ENCODE results near the gene ATG7.
"Not testable (repeated sequence)": the region's sequence is repeated elsewhere in the genome, so short reads cannot be mapped to it uniquely, and the experiment has no call there.

Gene ATG7

DNA sequence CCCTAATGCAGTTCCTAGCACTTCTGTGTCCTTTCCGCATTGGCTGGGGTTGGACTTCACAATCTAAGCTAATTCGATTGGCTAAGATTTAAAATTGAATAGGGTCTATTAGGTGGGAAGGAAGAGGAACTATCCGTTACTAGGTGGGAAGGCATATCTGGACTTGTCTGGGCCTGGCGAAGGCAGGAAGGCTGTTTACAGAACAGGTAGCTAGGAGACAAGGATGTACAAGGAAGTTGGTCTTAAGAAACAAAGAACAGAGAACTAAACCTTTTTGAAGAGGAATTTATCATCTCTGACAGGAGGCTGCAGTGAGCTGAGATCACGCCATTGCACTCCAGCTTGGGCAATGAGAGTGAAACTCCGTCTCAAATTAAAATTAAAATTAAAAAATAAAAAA is 17.3 kb upstream of the ATG7 start:
- DNase-seq (ENCODE audit: low read depth): no peak

DNA sequence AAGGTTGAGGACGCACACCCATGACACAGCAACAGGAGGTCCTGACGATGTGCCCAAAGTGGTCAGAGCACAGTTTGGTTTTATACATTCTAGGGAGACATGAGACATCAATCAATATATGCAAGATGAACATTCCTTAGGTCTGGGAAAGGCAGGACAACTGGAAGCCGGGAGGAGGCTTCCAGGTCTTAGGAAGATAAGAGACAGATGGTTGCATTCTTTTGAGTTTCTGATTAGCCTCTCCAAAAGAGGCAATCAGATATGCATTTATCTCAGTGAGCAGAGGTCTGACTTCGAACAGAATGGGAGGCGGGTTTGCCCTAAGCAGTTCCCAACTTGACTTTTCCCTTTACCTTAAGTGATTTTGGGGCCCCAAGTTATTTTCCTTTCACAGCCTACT is 16.7 kb upstream of the ATG7 start:
- DNase-seq (ENCODE audit: low read depth): not testable (repeated sequence)

DNA sequence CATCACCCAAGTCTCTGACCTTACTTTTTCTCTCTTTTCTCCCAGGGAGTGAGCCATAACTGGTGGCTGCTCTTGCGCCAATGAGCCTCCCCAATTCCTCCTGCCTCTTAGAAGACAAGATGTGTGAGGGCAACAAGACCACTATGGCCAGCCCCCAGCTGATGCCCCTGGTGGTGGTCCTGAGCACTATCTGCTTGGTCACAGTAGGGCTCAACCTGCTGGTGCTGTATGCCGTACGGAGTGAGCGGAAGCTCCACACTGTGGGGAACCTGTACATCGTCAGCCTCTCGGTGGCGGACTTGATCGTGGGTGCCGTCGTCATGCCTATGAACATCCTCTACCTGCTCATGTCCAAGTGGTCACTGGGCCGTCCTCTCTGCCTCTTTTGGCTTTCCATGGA is 13.2 kb upstream of the ATG7 start:
- DNase-seq (ENCODE audit: low read depth): no peak

DNA sequence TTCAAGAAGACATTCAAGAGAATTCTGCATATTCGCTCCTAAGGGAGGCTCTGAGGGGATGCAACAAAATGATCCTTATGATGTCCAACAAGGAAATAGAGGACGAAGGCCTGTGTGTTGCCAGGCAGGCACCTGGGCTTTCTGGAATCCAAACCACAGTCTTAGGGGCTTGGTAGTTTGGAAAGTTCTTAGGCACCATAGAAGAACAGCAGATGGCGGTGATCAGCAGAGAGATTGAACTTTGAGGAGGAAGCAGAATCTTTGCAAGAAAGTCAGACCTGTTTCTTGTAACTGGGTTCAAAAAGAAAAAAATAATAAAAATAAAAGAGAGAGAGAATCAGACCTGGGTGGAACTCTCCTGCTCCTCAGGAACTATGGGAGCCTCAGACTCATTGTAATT is 11.7 kb upstream of the ATG7 start:
- DNase-seq (ENCODE audit: low read depth): no peak

DNA sequence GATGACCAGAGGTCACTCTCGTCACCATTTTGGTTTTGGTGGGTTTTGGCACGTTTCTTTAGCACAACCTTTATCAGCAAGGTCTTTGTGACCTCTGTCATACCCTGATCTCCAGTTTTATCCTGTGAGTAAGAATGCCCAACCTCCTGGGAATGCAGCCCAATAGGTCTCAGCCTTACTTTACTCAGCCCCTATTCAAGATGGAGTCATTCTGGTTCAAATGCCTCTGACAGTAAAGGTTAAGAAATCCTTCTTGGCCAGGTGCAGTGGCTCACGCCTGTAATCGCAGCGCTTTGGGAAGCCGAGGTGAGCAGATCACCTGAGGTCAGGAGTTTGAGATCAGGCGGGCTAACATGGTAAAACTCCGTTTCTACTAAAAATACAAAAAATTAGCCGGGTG is 3.2 kb upstream of the ATG7 start:
- no peak for DNase-seq (ENCODE audit: low read depth)

DNA sequence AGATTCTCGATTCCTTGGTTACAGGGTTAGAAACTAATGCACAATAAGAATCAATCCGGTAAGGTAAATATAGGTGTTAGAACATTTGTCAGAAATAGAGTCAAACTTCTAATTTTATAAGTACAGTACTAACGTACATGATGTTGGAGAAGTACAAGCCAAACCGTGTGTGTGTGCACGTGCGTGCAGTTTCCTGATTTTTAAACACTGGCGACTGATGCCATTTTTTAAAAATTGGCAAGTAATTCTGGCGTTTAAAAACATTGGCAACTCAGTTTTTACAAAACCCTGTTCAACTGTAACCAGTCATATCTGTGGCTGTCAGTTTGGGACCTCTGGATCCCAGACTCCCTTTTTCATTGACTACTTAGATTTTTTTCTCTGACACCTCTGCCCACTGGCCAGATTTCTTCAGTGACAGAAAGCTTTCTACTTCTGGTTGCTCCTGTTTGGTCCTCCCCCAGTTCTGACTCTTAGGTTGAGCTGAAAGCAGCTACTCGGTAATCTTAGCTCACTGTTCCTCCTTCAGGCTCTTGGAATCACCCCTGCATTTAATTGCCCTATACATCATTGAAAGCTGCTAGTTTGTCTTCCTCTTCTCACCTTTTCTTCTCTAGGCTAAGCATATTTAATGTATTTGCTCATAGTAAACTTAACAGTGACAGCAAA is 843 bp downstream of the ATG7 start:
- DNase-seq (ENCODE audit: low read depth): no peak

DNA sequence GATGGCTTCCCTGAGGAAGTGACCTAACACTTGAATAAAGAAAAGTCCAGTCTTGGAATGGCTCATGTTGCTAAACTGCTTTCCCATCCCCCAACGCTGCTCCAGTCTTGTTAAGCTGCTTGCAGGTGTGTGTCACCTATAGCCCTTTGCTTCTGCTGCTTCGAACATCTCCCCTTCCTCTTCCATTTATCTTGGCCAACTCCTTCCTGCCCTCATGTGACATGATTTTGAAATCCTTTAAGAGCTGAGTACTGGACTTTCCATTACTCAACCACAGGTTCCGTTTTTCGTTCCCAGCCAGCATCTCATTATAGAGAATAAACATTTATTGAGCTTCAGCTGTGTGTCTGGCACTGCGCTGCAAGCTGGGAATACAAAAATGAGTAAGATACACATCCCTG is 1.7 kb downstream of the ATG7 start:
- DNase-seq (ENCODE audit: low read depth): no peak

DNA sequence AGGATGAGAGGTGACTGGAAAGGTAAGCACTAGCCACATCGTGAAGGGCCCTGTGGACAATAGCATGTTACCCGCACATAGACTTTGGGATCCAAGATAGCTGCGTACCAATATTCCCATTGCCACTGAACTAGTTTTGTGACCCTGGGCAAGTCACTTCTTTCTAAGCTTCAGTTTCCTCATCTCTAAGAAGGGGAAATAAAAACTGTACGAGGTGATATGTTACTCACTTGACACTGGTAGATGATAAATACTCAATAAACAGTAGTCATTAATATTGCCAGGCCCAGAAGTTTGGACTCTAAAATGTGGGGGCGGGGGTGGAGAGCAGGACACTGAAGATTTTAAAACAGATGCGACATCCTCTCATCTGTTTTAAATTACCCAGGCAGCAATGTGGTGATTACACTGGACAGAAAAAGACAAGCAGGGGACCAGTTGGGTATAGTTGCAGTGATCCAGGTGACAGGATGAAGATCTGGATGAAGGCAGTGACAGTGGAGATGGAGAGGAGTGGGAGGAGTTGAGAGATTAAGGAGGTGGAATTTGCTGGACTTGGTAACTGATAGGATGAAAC is 2.5 kb downstream of the ATG7 start:
- DNase-seq (ENCODE audit: low read depth): no peak

DNA sequence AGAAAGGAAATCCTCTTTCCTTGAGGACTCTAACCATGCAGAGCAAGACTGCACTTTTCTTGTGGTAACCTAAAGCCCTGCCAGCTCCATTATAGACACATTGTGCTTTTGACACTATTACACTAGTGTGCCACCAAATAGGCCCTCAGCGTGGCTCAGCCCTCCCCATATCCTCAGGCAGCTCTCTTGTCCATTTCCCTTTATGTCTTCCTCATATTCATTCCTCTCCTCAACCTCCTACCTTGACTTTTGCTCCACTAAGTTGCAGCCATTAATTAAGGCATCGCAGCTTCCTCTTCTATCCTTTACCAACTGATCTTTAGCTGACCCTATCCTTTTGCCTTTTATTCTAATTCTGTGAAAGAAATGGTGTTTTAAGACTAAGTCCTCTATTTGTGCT is 3.7 kb downstream of the ATG7 start:
- DNase-seq (ENCODE audit: low read depth): no peak

DNA sequence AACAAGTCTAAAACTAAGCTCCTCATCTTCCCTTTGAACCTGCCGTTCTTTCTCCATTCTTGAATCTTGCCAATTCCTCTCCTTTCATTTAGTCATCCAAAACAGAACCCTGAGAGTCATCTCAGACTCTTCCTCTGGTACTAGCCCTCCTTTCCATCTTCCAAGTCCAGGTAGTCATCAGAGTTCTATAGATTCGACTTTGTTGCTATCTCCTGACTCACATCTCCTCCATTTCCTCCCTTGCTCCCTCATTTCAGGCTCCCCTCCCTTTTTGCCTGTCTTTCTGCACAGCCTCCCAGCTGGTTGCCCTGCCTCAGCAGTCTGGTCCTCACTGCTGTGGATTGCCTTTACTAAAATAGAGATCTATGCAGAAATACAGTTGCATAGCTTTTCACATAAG is 4.7 kb downstream of the ATG7 start:
- no peak for DNase-seq (ENCODE audit: low read depth)

DNA sequence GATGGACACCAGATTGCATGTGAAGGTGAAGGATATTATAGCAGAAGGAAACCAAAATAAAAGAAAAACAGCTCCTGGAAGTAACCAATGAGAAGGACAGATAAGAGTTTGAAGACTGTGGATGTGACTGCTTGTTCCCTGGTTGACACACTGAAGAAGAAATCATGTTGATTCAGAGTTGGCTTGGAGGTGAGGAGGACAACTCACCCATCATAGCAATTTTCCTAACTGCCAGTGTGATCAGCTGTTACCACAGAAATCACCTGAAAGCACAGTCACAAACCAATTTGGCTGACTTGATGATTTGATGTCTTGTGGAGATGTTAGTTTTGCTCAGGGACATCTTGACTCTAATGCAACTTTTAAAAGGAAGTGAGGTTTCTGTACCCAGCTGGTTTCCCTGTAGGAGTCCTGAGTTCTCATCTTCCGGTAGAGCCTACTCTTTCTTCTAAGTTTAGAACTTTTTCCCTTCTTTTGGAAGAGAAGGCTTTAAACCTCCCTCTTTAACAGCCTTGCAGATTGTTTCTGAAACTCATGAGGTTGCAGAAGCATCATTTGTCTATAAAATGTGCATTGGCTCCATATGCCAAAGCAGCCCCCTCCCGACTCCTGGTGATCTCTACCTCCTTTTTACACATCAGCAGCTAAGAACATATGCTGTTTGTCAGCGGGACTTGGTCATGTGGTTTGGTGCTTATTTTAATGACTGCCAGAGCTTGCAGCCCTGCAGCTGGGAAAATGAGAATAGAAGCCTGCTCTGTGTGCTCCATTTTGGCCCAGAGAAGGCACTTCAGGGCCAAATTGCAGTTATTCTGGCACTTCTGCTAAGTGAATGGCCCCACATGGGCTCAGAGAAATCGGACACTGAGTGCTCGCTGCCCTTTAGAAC is 10.3 kb downstream of the ATG7 start:
- DNase-seq (ENCODE audit: low read depth): no peak

DNA sequence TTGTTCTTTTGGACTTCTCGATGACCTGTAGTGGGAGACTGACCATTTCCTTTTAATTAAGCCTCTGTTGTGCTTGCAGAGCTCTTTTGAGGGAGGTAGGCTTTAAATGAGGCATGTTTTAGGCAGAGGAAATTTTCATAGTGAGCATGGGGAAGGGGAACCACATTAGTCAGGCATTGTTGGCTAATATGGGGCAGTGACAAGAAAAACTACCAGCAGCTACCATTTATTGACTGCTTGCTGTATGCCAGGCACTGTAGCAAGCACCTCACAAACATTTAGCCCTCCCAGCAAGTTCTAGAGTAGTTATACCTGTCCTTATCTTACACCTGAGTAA is 10.9 kb downstream of the ATG7 start:
- no peak for DNase-seq (ENCODE audit: low read depth)

DNA sequence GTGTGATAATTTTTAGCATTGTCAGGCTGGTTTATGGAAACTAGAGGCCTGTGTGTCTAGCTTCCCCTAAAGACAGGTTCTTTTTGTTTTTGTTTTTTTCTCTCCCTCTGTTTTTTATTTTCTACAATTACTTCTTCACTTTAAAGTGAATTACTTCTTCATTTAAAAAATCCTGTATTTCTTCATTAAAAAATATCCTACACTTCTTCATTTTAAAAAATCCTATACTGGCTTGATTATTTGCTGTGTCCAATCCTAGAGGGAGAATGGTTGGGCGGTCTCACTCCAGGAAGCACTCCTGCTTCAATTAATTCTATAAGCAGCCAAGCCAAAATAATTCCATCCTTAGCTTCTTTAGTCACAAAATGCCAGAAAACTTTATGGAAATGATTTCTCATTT is 11.8 kb downstream of the ATG7 start:
- no peak for DNase-seq (ENCODE audit: low read depth)

DNA sequence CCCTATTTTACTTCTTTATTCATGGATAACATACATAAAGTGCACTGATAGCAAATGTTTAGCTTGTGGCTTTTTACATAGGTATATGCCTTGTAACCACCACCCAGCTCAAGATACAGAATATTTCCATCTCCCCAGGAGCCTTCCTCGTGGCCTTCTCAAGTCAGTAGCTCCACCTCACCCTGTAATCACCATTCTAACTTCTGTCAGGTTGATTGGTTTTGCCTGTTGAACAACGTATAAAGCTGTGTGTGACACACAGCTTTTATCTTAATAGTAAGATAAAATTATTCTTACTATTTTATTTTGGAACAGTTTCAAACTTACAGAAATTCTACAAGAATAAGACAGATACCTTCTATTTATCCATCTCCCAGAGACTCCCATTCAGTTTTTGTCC is 13.3 kb downstream of the ATG7 start:
- DNase-seq (ENCODE audit: low read depth): no peak

DNA sequence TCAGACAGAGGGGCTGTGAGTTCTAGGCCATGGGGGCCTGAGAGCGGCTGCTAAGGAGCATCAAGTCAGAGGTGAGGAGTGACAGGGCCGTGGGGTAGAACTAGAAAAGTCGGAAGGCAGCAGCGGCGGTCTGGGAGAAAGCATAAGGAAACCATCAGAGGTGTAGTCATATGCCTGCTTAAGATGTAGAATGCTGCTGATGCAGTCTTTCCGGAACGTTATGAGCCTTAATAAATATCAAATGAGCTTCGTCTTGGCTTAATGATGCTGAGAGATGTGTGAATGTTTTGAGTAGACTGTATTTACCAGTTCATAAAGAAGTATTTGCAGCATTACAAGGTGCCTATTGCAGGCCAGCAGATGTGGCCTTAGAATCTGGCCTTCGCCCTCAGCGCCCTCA is 15.2 kb downstream of the ATG7 start:
- DNase-seq (ENCODE audit: low read depth): no peak

DNA sequence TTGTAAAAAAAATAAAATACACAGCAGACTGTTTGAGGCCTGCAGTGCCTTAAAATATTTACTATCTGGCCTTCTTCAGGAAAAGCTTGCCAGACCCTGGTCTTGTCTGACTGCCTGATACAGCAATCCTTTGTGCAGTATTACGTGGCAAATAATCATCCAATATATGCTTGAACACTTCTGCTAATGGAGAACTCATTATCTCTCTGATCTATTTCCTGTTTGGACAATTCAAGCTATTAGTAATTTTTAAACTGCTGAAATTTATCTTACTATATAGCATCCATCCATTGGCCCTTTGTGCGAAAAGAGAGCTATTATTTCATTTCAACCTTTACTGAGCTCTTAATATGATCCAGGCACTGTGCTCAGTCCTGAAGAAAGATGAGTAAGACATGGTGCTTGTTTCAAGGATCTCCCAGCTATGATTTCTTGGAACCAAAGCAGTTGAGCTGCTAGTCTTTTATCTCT is 15.9 kb downstream of the ATG7 start:
- DNase-seq (ENCODE audit: low read depth): no peak

DNA sequence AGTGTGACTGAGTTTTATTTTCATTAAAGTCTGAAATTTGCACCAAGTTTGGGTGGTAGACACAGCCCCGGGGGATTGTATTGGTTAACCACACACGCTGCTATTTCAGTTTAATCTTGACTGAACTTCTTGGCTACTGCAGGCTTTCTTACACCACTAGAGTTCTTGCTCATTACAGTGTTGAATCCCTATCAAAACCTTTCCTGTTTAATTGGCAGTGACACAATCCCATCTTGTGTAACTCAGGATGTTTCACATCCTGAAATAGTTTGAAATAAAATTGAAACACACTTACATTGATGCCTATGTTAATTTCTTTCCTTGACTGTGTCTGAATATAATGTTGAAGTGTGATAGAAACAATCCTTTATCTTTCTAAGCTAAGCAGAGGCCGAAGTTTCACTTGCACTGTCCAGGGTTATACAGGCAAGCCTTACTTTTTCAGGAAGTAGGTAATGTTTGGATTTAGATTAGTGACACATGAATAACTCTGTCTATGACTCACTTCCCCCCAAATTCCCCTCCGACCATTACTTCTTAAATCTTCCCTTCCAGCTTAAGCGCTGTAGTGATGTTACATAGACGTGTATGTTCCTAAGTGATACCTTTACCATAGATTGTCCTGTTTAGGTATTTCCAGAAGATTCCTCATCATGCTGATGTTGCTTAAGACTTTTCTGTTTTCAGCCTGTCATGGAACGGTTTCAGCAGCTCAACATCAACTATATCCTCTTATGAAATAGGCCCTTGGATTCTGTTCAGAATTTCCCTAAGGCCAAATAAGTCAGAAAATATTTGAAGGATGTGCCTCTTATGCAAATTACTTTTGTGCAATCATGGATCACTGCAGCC is 16.8 kb downstream of the ATG7 start:
- DNase-seq (ENCODE audit: low read depth): no peak

DNA sequence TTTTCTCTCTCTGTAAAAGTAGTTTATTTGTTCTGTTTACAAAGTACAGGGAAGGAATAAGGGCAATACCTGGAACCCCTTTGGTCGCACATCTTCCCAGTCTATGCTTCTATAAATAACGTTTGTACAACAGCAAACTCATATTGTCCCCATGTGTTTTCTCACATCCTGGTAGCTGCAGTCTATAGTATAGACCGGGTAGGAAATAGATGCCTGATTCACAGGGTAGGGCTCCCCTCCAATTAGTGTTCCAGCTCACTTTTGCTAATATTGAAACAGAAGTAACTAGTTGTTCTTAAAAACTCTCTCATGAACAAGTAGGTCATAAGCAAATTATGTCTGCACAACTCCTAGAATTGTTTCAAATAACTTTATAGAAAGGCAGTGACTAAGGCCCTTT is 17.7 kb downstream of the ATG7 start:
- no peak for DNase-seq (ENCODE audit: low read depth)

DNA sequence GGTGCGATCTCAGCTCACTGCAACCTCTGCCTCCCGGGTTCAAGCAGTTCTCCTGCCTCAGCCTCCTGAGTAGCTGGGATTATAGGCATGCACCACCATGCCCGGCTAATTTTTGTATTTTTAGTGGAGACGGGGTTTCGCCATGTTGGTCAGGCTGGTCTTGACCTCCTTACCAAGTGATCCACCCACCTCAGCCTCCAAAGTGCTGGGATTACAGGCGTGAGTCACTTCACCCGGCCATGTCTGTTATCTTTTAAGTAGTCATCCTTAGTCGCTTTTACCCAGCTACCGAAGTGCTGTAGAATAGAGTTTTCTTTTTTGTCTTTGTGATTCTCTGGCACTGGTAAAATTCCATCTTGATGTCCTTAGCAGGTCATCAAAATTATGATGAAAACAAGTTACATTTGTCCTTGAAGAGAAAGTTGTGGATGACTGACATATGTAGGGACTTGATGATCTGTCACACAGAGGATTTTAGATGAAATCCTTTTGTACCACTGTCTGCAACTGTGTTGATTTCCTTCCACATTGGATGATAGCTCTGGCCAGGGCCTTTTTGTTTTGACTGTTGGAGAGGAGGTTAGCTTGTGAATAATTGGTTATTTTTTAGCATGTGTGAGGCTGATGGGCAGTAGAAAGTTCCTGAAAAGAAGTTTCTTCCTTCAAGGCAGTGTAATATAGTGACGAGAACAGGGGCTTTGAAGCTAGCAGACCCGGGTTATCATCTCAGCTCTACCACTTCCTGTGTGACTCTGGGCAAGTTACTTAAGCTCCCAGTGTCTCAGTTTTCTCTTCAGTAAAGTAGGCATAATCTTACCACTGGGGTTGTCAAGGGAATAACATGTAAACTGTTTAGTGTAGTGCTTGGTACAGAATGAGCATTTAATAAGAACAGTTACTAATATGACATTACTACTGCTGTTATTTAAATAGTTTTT is 18.8 kb downstream of the ATG7 start:
- no peak for DNase-seq (ENCODE audit: low read depth)

DNA sequence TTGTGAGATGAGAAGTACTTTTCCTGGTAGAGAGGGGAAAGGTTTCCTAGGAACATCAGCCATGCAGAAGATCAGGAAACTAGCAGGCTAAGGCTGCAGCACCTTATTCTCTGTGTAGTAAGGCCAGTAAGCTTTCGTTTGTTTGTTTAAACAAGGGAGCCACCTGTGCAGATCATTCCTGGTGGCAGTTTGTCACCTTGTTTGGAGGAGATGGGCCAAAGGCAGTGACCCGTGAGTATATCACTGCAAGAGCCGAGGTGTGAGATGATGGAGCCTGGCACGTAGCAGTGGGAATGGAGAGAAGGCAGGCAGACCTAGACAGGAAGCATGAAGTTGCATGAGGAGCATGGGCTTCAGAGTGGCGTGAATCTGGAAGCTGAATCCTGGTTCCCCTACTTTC is 19.6 kb downstream of the ATG7 start:
- DNase-seq (ENCODE audit: low read depth): no peak

DNA sequence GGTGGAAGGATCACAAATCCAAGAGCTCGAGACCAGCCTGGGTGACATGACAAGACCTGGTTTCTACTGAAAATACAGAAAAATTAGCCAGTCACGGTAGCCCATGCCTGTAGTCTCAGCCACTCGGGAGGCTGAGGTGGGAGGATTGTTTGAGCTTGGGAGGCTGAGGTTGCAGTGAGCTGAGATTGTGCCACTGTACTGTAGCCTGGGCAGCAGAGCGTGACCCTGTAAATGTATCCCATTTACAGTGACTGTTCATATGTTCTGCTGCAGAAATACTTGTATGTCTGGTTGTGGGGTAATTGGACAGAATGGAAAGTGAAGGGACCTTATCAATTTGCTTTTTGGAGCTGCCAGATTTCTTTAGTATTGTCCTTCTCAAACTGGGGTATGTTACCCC is 24.9 kb downstream of the ATG7 start:
- no peak for DNase-seq (ENCODE audit: low read depth)

Data from stimulated activated CD8-positive, alpha-beta memory T cell treated with anti-CD3 and anti-CD28 coated beads, Interleukin-12 subunit alpha, Interleukin-12 subunit beta, amount 100 ng/mL, for 1 hour (primary cell).